Trophoblast cell (in vitro differentiated cells and primary cell): ENCODE data around the gene ITPKB. TPM values are rescaled to one million over a fixed set of nuclear protein-coding genes. Genes with fewer than 3 reads are reported as not detected.

ENCODE experiments used
- DNase-seq, 2 donors: peaks; one replicate each; pipeline ENCODE4 v3.0.0-alpha.2; 2016
- H2AFZ ChIP-seq: 2 replicates; pipeline ENCODE4 v1.6.1; 2013; ENCODE audit warnings: low read length, moderate library complexity, mild to moderate bottlenecking; ENCODE audit not compliant: insufficient read depth, poor library complexity
- H2AK5ac ChIP-seq: 2 replicates; pipeline ENCODE4 v1.6.1; 2013; ENCODE audit warnings: mild to moderate bottlenecking, low read length
- H2BK120ac ChIP-seq: 2 replicates; pipeline ENCODE4 v1.6.1; 2013; ENCODE audit warnings: low read length, mild to moderate bottlenecking, moderate library complexity; ENCODE audit not compliant: insufficient read depth, poor library complexity
- H2BK12ac ChIP-seq: 2 replicates; pipeline ENCODE4 v1.6.1; 2013; ENCODE audit warnings: mild to moderate bottlenecking, low read length, moderate library complexity
- H2BK5ac ChIP-seq: 2 replicates; pipeline ENCODE4 v1.6.1; 2013; ENCODE audit warnings: low read length, low read depth, moderate library complexity, mild to moderate bottlenecking; ENCODE audit not compliant: poor library complexity
- H3K14ac ChIP-seq: 2 replicates; pipeline ENCODE4 v1.6.1; 2013; ENCODE audit warnings: mild to moderate bottlenecking, low read length
- H3K18ac ChIP-seq: 2 replicates; pipeline ENCODE4 v1.6.1; 2013; ENCODE audit warnings: mild to moderate bottlenecking, low read length
- H3K23ac ChIP-seq: 2 replicates; pipeline ENCODE4 v1.6.1; 2013; ENCODE audit warnings: low read length
- H3K27ac ChIP-seq: 2 replicates; pipeline ENCODE4 v1.5.1; 2013; ENCODE audit warnings: low read depth, mild to moderate bottlenecking, inconsistent platforms, low read length, moderate library complexity
- H3K27me3 ChIP-seq: 2 replicates; pipeline ENCODE4 v1.6.1; 2013; ENCODE audit warnings: inconsistent platforms, mild to moderate bottlenecking, low read length, moderate library complexity; ENCODE audit not compliant: insufficient read depth
- H3K36me3 ChIP-seq, 2 experiments: 1 replicate in 1 of 2; 2 replicates in 1 of 2; pipeline ENCODE4 v1.6.1; 2013; ENCODE audit warnings: low read length in 2 of 2, mild to moderate bottlenecking in 2 of 2, moderate library complexity in 1 of 2; ENCODE audit not compliant: insufficient read depth in 2 of 2, control insufficient read depth in 1 of 2
- H3K4ac ChIP-seq: 2 replicates; pipeline ENCODE4 v1.6.1; 2013; ENCODE audit warnings: low read depth, mild to moderate bottlenecking, low read length, moderate library complexity
- H3K4me1 ChIP-seq, 2 experiments: 1 replicate in 1 of 2; 2 replicates in 1 of 2; pipeline ENCODE4 v1.6.1; 2013; ENCODE audit warnings: low read length in 2 of 2, mild to moderate bottlenecking in 2 of 2, moderate library complexity in 1 of 2; ENCODE audit not compliant: insufficient read depth in 2 of 2, control insufficient read depth in 1 of 2
- H3K4me2 ChIP-seq: 2 replicates; pipeline ENCODE4 v1.6.1; 2013; ENCODE audit warnings: inconsistent platforms, mild to moderate bottlenecking, low read length, moderate library complexity
- H3K4me3 ChIP-seq: 2 replicates; pipeline ENCODE4 v1.5.1; 2013; ENCODE audit warnings: mild to moderate bottlenecking, low read depth, low read length, inconsistent platforms
- H3K79me1 ChIP-seq: one replicate; pipeline ENCODE4 v1.6.1; 2013; ENCODE audit warnings: low read length
- H3K79me2 ChIP-seq: 2 replicates; pipeline ENCODE4 v1.6.1; 2013; ENCODE audit warnings: low read length, mild to moderate bottlenecking; ENCODE audit not compliant: control insufficient read depth, insufficient read depth, poor library complexity
- H3K9ac ChIP-seq: 2 replicates; pipeline ENCODE4 v1.6.1; 2013; ENCODE audit warnings: mild to moderate bottlenecking, low read length
- H3K9me3 ChIP-seq: 2 replicates; pipeline ENCODE4 v1.6.1; 2013; ENCODE audit warnings: low read depth, mild to moderate bottlenecking, control low read depth, inconsistent platforms, low read length; ENCODE audit not compliant: insufficient read depth
- H4K12ac ChIP-seq: 2 replicates; pipeline ENCODE4 v1.6.1; 2013; ENCODE audit warnings: low read depth, mild to moderate bottlenecking, low read length, moderate library complexity
- H4K8ac ChIP-seq: 2 replicates; pipeline ENCODE4 v1.6.1; 2013; ENCODE audit warnings: low read depth, mild to moderate bottlenecking, low read length, moderate library complexity
- H4K91ac ChIP-seq: one replicate; pipeline ENCODE4 v1.6.1; 2013; ENCODE audit warnings: low read depth, mild to moderate bottlenecking, low read length, moderate library complexity
- WGBS: extraction: QIAGEN DNeasy Blood & Tissue Kit; methylation state at CpG from one replicate; pipeline ENCODE4 v1.1.7; 2013; ENCODE audit warnings: missing lambda C conversion rate; ENCODE audit not compliant: insufficient read length, insufficient coverage; ENCODE audit errors: extremely low coverage; 5-methylcytosine and 5-hydroxymethylcytosine counted together
- polyA plus RNA-seq: library from polyadenylated mRNA; stranded (reverse); fragments of 200-250 nt; gene quantifications from 2 replicates; pipeline ENCODE4 v1.2.3, GENCODE V29; 2013

ITPKB gene
- polyA plus RNA-seq, result 5.0 and 5.7 TPM in 2 replicates

GRCh38 chr1:226738995-226739695 lies at the start of gene ITPKB:
Gene ITPKB, minus strand, starts transcription at chr1:226739282. Its CDS starts 1,824 bp downstream, at chr1:226737458.
- Histone ChIP-seq H3K9me3 (no peaks in the 10 kb centered on the region), H3K4me3 (peak within 1 kb of the TSS; percentile 69), H2BK5ac (peak within 1 kb of the TSS; percentile 52), H4K8ac (peak within 1 kb of the TSS; percentile 68), H3K79me2 (peaks cover 12% of the 10 kb centered on the region), H3K9ac (peak within 1 kb of the TSS; percentile 44), H2BK12ac (peak within 1 kb of the TSS; percentile 36), H4K91ac (peak within 1 kb of the TSS; percentile 84), H3K79me1 (peaks cover 16% of the 10 kb centered on the region), H3K23ac (no peak within 1 kb of the TSS), H3K14ac (peak within 1 kb of the TSS; percentile 78), H2AK5ac (no peak within 1 kb of the TSS), H2AFZ (peak within 1 kb of the TSS; percentile 24), H3K27ac (no peak within 1 kb of the TSS), H3K4me2 (peak within 1 kb of the TSS; percentile 76), H3K4me1 (peaks cover 0 to 13% of the 10 kb centered on the region in 2 experiments), H2BK120ac (peak within 1 kb of the TSS; percentile 69), H3K36me3 (peaks cover 15 to 17% of the 10 kb centered on the region in 2 experiments), H4K12ac (peak within 1 kb of the TSS; percentile 55), H3K18ac (peak within 1 kb of the TSS; percentile 85), H3K27me3 (peaks cover 21% of the 10 kb centered on the region), H3K4ac (peak within 1 kb of the TSS; percentile 27)
- no CpG with 5 or more reads among the region's 23 CpGs for WGBS
- DNase-seq, result peak in 1 of 2 donors; percentile 18

DNA sequence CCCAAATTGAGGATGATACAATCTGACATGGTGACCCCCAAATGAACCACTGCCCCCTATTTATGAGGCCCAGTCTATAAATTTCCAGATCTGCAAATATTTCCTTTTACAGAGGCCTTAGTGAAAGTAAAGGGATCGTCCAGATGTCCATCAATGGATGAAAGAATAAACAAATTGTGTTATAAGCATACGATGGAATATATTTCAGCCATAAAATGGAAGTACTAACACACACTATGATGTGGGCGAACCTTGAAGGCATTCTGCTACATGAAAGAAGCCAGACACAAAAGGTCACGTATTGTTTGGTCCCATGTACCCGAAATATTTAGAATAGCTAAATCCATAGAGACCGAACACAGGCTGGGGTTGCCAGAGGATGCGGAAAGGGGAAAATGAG lies 48.6 kb upstream of the ITPKB start:
- no peak overlapping the region for H3K18ac ChIP-seq
- DNase-seq, result no peak
- H4K12ac ChIP-seq, result no peak overlapping the region
- no peak overlapping the region for H2BK5ac ChIP-seq
- no peak overlapping the region for H2BK12ac ChIP-seq
- H4K8ac ChIP-seq, result no peak overlapping the region
- H3K9me3 ChIP-seq, result no peaks in the 10 kb centered on the region
- H3K14ac ChIP-seq, result no peak overlapping the region
- no peak overlapping the region for H2AFZ ChIP-seq
- no peaks in the 10 kb centered on the region for H3K27me3 ChIP-seq
- no peak overlapping the region for H2AK5ac ChIP-seq
- H3K23ac ChIP-seq, result no peak overlapping the region
- H4K91ac ChIP-seq, result no peak overlapping the region
- H3K36me3 ChIP-seq, result no peaks in the 10 kb centered on the region
- H3K27ac ChIP-seq, result no peak overlapping the region
- H3K4me1 ChIP-seq, result no peaks in the 10 kb centered on the region
- H3K4me2 ChIP-seq, result no peak overlapping the region
- no peak overlapping the region for H3K4me3 ChIP-seq
- no peak overlapping the region for H3K9ac ChIP-seq
- H3K4ac ChIP-seq, result no peak overlapping the region
- no peaks in the 10 kb centered on the region for H3K79me2 ChIP-seq
- H3K79me1 ChIP-seq, result no peaks in the 10 kb centered on the region
- WGBS, result no CpG with 5 or more reads among the region's 7 CpGs
- no peak overlapping the region for H2BK120ac ChIP-seq

GRCh38 chr1:226787071-226787470 lies 48.0 kb upstream of the ITPKB start:
- Histone ChIP-seq H3K27me3 (no peaks in the 10 kb centered on the region), H3K14ac (no peak overlapping the region), H2AFZ (no peak overlapping the region), H3K4me1 (no peaks in the 10 kb centered on the region), H4K8ac (no peak overlapping the region), H3K4ac (no peak overlapping the region), H2BK12ac (no peak overlapping the region), H3K79me1 (no peaks in the 10 kb centered on the region), H2BK120ac (no peak overlapping the region), H3K4me3 (no peak overlapping the region), H4K12ac (no peak overlapping the region), H3K27ac (no peak overlapping the region), H3K18ac (no peak overlapping the region), H4K91ac (no peak overlapping the region), H3K4me2 (no peak overlapping the region), H3K36me3 (no peaks in the 10 kb centered on the region), H2AK5ac (no peak overlapping the region), H3K9ac (no peak overlapping the region), H2BK5ac (no peak overlapping the region), H3K9me3 (no peaks in the 10 kb centered on the region), H3K79me2 (no peaks in the 10 kb centered on the region), H3K23ac (no peak overlapping the region)
- DNase-seq, result no peak
- no CpG with 5 or more reads among the region's 2 CpGs for WGBS

DNA sequence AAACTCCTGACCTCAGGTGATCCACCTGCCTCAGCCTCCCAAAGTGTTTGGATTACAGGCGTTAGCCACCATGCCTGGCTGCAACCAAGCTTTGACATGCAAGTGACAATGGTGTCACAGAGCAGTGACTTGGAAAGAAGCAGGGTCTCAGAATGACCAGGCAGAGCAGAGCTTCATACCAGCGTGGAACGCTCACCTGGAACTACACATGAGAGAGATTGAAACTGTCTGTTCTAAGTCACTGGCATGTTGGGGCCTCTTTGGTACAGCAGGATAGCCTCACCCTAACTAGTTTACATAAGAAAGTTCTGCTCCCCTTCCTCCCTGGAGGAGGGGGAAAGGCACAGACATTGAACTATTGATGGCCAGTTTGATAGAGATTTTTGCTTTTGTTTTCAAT lies 47.5 kb upstream of the ITPKB start:
- no peak overlapping the region for H2BK120ac ChIP-seq
- no peak overlapping the region for H3K23ac ChIP-seq
- no peaks in the 10 kb centered on the region for H3K36me3 ChIP-seq
- no peak overlapping the region for H3K18ac ChIP-seq
- no peak overlapping the region for H3K4me2 ChIP-seq
- no peak overlapping the region for H3K27ac ChIP-seq
- H2BK12ac ChIP-seq, result no peak overlapping the region
- no peak overlapping the region for H2AK5ac ChIP-seq
- no peaks in the 10 kb centered on the region for H3K4me1 ChIP-seq
- H2AFZ ChIP-seq, result no peak overlapping the region
- H3K27me3 ChIP-seq, result no peaks in the 10 kb centered on the region
- H3K14ac ChIP-seq, result no peak overlapping the region
- H3K4me3 ChIP-seq, result no peak overlapping the region
- no peak overlapping the region for H4K8ac ChIP-seq
- no peaks in the 10 kb centered on the region for H3K79me2 ChIP-seq
- H2BK5ac ChIP-seq, result no peak overlapping the region
- WGBS, result no CpG with 5 or more reads among the region's 3 CpGs
- H3K79me1 ChIP-seq, result no peaks in the 10 kb centered on the region
- no peak overlapping the region for H4K91ac ChIP-seq
- H3K9ac ChIP-seq, result no peak overlapping the region
- H4K12ac ChIP-seq, result no peak overlapping the region
- no peak overlapping the region for H3K4ac ChIP-seq
- no peak for DNase-seq
- no peaks in the 10 kb centered on the region for H3K9me3 ChIP-seq
